ENCODE measurements around the gene PPP1R37.

PPP1R37 gene

DNA sequence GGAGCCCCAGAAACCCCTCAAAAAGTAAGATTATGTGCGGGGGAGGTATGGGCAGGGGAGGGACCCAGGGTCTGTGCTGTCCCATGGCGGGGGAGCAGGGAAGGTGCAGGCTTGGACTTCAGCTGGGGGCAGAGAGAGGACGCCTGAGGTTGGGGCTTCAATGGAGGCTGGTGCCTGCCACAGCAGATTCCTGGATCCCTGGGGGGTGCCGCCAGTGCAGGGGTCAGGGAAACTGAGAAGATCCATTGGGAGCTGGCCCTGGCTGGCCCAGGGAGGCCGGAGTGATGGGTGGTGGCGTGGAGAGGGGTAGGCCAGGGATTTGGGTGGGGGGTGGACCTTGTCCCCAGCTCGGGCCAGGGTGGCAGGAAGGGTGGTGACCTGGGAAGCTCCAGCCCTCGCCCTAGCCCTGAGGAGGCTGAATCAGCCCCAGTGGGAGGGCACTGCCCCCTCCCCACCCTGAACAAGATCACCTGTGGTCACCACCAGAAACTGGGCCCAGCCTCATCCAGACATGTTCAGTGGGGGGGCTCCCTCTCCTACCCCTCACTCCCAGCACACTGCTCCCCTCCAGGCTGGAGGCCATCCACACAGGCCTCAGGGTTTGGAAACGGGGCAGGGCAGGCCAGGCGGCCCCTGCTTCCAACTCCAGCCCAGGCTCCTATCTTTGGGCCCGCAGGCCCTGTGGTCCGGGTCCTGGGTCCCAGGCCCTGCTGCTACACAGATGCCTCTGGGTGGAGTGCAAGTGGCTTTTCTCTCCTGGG lies 66.4 kb downstream of the PPP1R37 start:
- no peak for TF ChIP-seq CTCF (conservative IDR thresholded peaks at IDR 0.05)
- H3K27ac ChIP-seq: no peak overlapping the region

- H3K27ac ChIP-seq: peak overlapping the region; percentile 64
- no peak for TF ChIP-seq CTCF (conservative IDR thresholded peaks at IDR 0.05)
Measured at GRCh38 chr19:45159971-45160324, 67.0 kb downstream of the PPP1R37 start.

- peak within 1 kb of the TSS; percentile 64 for H3K27ac ChIP-seq
- no peak for TF ChIP-seq CTCF (conservative IDR thresholded peaks at IDR 0.05)
Measured at GRCh38 chr19:45160870-45161737, 68.1 kb downstream of the PPP1R37 start, which contains the start of gene NKPD1. Gene NKPD1, minus strand, starts transcription at chr19:45160982. Its CDS starts 832 bp downstream, at chr19:45160150.

GRCh38 chr19:45161738-45162607 lies 69.0 kb downstream of the PPP1R37 start:
- TF ChIP-seq CTCF (conservative IDR thresholded peaks at IDR 0.05): peak; percentile 97
- peak overlapping the region; percentile 64 for H3K27ac ChIP-seq

GRCh38 chr19:45162608-45163143 lies 69.7 kb downstream of the PPP1R37 start:
- H3K27ac ChIP-seq: peak overlapping the region; percentile 64; the same call in 1 of the 2 replicates
- TF ChIP-seq CTCF (conservative IDR thresholded peaks at IDR 0.05): no peak

- no peak overlapping the region for H3K27ac ChIP-seq
- TF ChIP-seq CTCF (conservative IDR thresholded peaks at IDR 0.05): no peak
Measured at GRCh38 chr19:45163156-45163555, 70.2 kb downstream of the PPP1R37 start.

Measured in VCaP (cell line).